Neural cell (in vitro differentiated cells): ENCODE results near the gene SSBP2. TPM values are rescaled to one million over a fixed set of nuclear protein-coding genes. Genes with fewer than 3 reads are reported as not detected.

Source experiments
- H2AFZ ChIP-seq: fragments of 200-600, 300-800 bp; sonication (generic), shearing (Covaris generic); 2 replicates; pipeline ENCODE4 v1.6.0; 2014; ENCODE audit warnings: low read depth, mild to moderate bottlenecking, antibody characterized with exemption, low read length, moderate library complexity
- H3F3A ChIP-seq: fragments of 200-600 bp; shearing (Covaris generic); 2 replicates; pipeline ENCODE4 v1.6.1; 2016; ENCODE audit warnings: mild to moderate bottlenecking, moderate library complexity, mixed read lengths, antibody characterized with exemption, low read length; ENCODE audit not compliant: insufficient read depth, poor library complexity, severe bottlenecking
- H3K27ac ChIP-seq: fragments of 200-600, 300-800 bp; sonication (generic), shearing (Covaris generic); 2 replicates; pipeline ENCODE4 v1.5.1; 2014; ENCODE audit warnings: mild to moderate bottlenecking, low read length, moderate library complexity
- H3K27me3 ChIP-seq: fragments of 300-800, 200-600 bp; sonication (generic), shearing (Covaris generic); 2 replicates; pipeline ENCODE4 v1.6.0; 2014; ENCODE audit warnings: mild to moderate bottlenecking, low read depth, low read length, moderate library complexity; ENCODE audit not compliant: insufficient read depth
- H3K36me3 ChIP-seq: fragments of 300-800, 200-600 bp; sonication (generic), shearing (Covaris generic); 2 replicates; pipeline ENCODE4 v1.5.1; 2014; ENCODE audit warnings: mild to moderate bottlenecking, antibody characterized with exemption, low read length, moderate library complexity; ENCODE audit not compliant: insufficient read depth
- H3K4me2 ChIP-seq: fragments of 300-800, 200-600 bp; sonication (generic), shearing (Covaris generic); 2 replicates; pipeline ENCODE4 v1.6.0; 2014; ENCODE audit warnings: mild to moderate bottlenecking, low read length
- H3K4me3 ChIP-seq: fragments of 300-800, 200-600 bp; sonication (generic), shearing (Covaris generic); 2 replicates; pipeline ENCODE4 v1.5.1; 2014; ENCODE audit warnings: mild to moderate bottlenecking, low read length, moderate library complexity
- H3K79me2 ChIP-seq: fragments of 200-600 bp; shearing (Covaris generic); replicated peaks from 2 replicates; pipeline ENCODE4 v1.6.0; 2014; ENCODE audit warnings: mild to moderate bottlenecking, low read length, moderate library complexity; ENCODE audit not compliant: insufficient read depth
- H3K9ac ChIP-seq: fragments of 300-800, 200-600 bp; sonication (generic), shearing (Covaris generic); 2 replicates; pipeline ENCODE4 v1.6.1; 2016; ENCODE audit warnings: mild to moderate bottlenecking, low read length, mixed read lengths
- H3K9me2 ChIP-seq: fragments of 200-600 bp; shearing (Covaris generic); 2 replicates; pipeline ENCODE4 v1.6.1; 2016; ENCODE audit warnings: mild to moderate bottlenecking, low read length, mixed read lengths; ENCODE audit not compliant: insufficient read depth
- H3K9me3 ChIP-seq: fragments of 200-600, 300-800 bp; sonication (generic), shearing (Covaris generic); 2 replicates; pipeline ENCODE4 v1.6.1; 2016; ENCODE audit warnings: mild to moderate bottlenecking, mixed run types, low read length, moderate library complexity, mixed read lengths
- H4K20me1 ChIP-seq: fragments of 200-600 bp; shearing (Covaris generic); 2 replicates; pipeline ENCODE4 v1.6.1; 2016; ENCODE audit warnings: mild to moderate bottlenecking, mixed run types; ENCODE audit not compliant: insufficient read depth
- EP300 ChIP-seq: fragments of 450-650 bp; conservative IDR thresholded peaks from 2 replicates; pipeline ENCODE4 v1.6.1; 2014; ENCODE audit warnings: antibody characterized with exemption, mild to moderate bottlenecking, moderate library complexity; ENCODE audit not compliant: poor library complexity, severe bottlenecking
- EZH2 ChIP-seq: fragments of 200-600, 300-800 bp; shearing (Covaris generic), sonication (generic); IDR thresholded peaks from 2 replicates; pipeline ENCODE4 v1.6.1; 2014; ENCODE audit warnings: antibody characterized with exemption, low read length, borderline replicate concordance, mild to moderate bottlenecking; ENCODE audit not compliant: insufficient read depth, poor library complexity, severe bottlenecking
- MXI1 ChIP-seq: fragments of 450-650 bp; conservative IDR thresholded peaks from 2 replicates; pipeline ENCODE4 v1.6.1; 2014; ENCODE audit warnings: antibody characterized with exemption, mild to moderate bottlenecking; ENCODE audit not compliant: poor library complexity, severe bottlenecking
- POLR2AphosphoS5 ChIP-seq: IDR thresholded peaks from 2 replicates; pipeline ENCODE4 v1.6.1; 2012
- RAD21 ChIP-seq: fragments of 450-650 bp; conservative IDR thresholded peaks from 2 replicates; pipeline ENCODE4 v1.6.1; 2014; ENCODE audit warnings: antibody characterized with exemption, mild to moderate bottlenecking, moderate library complexity
- SMC3 ChIP-seq: fragments of 450-650 bp; conservative IDR thresholded peaks from 2 replicates; pipeline ENCODE4 v1.6.1; 2014; ENCODE audit warnings: antibody characterized with exemption, mild to moderate bottlenecking, moderate library complexity; ENCODE audit not compliant: poor library complexity
- TAF1 ChIP-seq: IDR thresholded peaks from 2 replicates; pipeline ENCODE4 v1.6.1; 2012; ENCODE audit warnings: low read depth
- polyA plus RNA-seq: library from polyadenylated mRNA; depleted of rRNA; stranded (reverse); fragments of >200 nt; gene quantifications from 2 replicates; pipeline ENCODE4 v1.2.3, GENCODE V29; 2014
- TF ChIP-seq, protein P1 (sequence below): IDR thresholded peaks from 2 replicates; pipeline ENCODE4 v1.6.1; 2012; ENCODE audit warnings: borderline replicate concordance
- TF ChIP-seq, protein P2 (sequence below): fragments of 450-650 bp; IDR thresholded peaks from 2 replicates; pipeline ENCODE4 v1.5.1; 2014; ENCODE audit warnings: antibody characterized with exemption, mild to moderate bottlenecking, moderate library complexity; ENCODE audit not compliant: poor library complexity, severe bottlenecking

SSBP2 gene
- polyA plus RNA-seq, 1 donor from 2014 or later, result 128 TPM

DNA sequence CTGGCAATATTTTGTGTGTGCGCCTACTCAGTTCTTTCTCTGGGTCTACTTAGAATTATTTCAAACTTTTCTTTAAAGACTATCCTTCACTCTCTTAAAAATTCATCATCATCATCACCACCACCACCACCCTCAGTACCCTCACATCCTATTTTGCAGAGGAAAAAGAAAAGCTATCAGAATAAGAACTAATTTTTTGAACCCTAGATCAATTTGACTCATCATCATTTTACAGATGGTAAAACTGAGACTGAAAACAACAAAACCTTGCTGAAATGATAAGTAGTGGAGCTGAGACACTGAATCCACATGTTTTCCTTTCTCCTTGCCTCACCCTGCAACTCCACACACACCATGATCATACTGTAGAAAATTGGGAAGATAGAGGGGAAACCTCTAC lies 119.3 kb downstream of the SSBP2 start:
- Histone ChIP-seq H3K36me3 (peaks cover 17% of the 10 kb centered on the region), H2AFZ (no peak overlapping the region), H3K27me3 (no peaks in the 10 kb centered on the region), H3K9me2 (no peaks in the 10 kb centered on the region), H3K27ac (no peak overlapping the region), H3F3A (no peaks in the 10 kb centered on the region), H3K9ac (no peak overlapping the region), H3K4me3 (no peak overlapping the region), H3K9me3 (no peaks in the 10 kb centered on the region), H3K4me2 (no peak overlapping the region), H3K79me2 (no peaks in the 10 kb centered on the region), H4K20me1 (no peaks in the 10 kb centered on the region)
- TF ChIP-seq MXI1 (no peak), TAF1 (no peak), SMC3 (no peak), EZH2 (no peak), RAD21 (no peak), POLR2AphosphoS5 (no peak), EP300 (no peak)
- TF ChIP-seq, protein P1, sequence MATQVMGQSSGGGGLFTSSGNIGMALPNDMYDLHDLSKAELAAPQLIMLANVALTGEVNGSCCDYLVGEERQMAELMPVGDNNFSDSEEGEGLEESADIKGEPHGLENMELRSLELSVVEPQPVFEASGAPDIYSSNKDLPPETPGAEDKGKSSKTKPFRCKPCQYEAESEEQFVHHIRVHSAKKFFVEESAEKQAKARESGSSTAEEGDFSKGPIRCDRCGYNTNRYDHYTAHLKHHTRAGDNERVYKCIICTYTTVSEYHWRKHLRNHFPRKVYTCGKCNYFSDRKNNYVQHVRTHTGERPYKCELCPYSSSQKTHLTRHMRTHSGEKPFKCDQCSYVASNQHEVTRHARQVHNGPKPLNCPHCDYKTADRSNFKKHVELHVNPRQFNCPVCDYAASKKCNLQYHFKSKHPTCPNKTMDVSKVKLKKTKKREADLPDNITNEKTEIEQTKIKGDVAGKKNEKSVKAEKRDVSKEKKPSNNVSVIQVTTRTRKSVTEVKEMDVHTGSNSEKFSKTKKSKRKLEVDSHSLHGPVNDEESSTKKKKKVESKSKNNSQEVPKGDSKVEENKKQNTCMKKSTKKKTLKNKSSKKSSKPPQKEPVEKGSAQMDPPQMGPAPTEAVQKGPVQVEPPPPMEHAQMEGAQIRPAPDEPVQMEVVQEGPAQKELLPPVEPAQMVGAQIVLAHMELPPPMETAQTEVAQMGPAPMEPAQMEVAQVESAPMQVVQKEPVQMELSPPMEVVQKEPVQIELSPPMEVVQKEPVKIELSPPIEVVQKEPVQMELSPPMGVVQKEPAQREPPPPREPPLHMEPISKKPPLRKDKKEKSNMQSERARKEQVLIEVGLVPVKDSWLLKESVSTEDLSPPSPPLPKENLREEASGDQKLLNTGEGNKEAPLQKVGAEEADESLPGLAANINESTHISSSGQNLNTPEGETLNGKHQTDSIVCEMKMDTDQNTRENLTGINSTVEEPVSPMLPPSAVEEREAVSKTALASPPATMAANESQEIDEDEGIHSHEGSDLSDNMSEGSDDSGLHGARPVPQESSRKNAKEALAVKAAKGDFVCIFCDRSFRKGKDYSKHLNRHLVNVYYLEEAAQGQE, result no peak
- TF ChIP-seq, protein P2, sequence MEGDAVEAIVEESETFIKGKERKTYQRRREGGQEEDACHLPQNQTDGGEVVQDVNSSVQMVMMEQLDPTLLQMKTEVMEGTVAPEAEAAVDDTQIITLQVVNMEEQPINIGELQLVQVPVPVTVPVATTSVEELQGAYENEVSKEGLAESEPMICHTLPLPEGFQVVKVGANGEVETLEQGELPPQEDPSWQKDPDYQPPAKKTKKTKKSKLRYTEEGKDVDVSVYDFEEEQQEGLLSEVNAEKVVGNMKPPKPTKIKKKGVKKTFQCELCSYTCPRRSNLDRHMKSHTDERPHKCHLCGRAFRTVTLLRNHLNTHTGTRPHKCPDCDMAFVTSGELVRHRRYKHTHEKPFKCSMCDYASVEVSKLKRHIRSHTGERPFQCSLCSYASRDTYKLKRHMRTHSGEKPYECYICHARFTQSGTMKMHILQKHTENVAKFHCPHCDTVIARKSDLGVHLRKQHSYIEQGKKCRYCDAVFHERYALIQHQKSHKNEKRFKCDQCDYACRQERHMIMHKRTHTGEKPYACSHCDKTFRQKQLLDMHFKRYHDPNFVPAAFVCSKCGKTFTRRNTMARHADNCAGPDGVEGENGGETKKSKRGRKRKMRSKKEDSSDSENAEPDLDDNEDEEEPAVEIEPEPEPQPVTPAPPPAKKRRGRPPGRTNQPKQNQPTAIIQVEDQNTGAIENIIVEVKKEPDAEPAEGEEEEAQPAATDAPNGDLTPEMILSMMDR, result no peak

DNA sequence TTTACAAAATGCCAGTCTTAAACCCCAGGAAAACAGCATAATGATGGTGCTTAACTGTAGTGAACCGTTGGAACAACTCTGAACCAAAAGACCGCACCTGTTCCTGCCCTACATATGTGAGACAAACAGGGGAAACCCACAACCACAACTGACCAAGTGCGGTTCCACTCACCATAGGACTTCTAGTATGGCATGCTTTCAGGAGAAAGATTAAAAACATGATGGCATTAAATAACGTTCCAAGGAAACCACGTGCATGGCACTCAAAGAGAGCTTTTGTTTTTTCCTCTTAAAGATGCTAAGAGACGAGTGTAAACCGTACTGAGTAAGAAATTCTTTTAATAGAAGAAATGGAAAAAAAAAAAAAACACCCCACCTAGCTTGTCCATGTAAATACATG lies 119.8 kb downstream of the SSBP2 start:
- no peaks in the 10 kb centered on the region for H4K20me1 ChIP-seq
- peaks cover 15% of the 10 kb centered on the region for H3K36me3 ChIP-seq
- H3K27ac ChIP-seq, result no peak overlapping the region
- no peaks in the 10 kb centered on the region for H3K79me2 ChIP-seq
- no peaks in the 10 kb centered on the region for H3K9me2 ChIP-seq
- no peak overlapping the region for H3K4me3 ChIP-seq
- H3K9me3 ChIP-seq, result no peaks in the 10 kb centered on the region
- TF ChIP-seq EP300 (no peak), TAF1 (no peak), SMC3 (no peak), RAD21 (no peak), MXI1 (no peak), POLR2AphosphoS5 (no peak), EZH2 (no peak)
- TF ChIP-seq, protein P2, result no peak
- TF ChIP-seq, protein P1, result no peak
- no peak overlapping the region for H3K4me2 ChIP-seq
- no peaks in the 10 kb centered on the region for H3F3A ChIP-seq
- H3K9ac ChIP-seq, result no peak overlapping the region
- H2AFZ ChIP-seq, result no peak overlapping the region
- H3K27me3 ChIP-seq, result no peaks in the 10 kb centered on the region
